Skin epidermis (tissue), 12 donors: ENCODE measurements around the gene ADCY1.

ENCODE experiments used
- H3K27ac ChIP-seq, 21 experiments: fragments of 200-600 bp; sonication (generic) in 11 of 21; one replicate each; pipeline ENCODE4 v1.5.0; 2020; ENCODE audit warnings: mild to moderate bottlenecking in 3 of 21, inconsistent platforms in 2 of 21, moderate library complexity in 2 of 21
- H3K4me3 ChIP-seq, 7 experiments: fragments of 200-600 bp; sonication (generic) in 2 of 7; one replicate each; pipeline ENCODE4 v1.5.0; 2020; ENCODE audit warnings: inconsistent platforms in 2 of 7, mild to moderate bottlenecking in 2 of 7, moderate library complexity in 1 of 7

The ADCY1 gene

DNA sequence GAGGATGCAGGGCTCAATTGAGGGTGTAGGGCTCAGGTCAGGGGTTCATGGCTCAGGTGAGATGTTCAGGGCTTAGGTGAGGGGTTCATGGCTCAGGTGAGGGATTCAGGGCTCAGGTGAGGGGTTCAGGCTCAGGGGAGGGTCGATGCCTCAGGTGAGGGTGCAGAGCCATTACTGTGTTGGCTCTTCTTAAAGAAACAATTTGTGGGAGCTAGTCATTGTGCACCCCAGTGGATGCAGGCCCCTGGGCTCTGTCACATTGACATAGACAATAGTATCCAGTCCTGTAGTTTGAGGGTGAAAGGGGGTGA, 86.7 kb downstream of the ADCY1 start:
- H3K4me3 ChIP-seq: no peak overlapping the region
- H3K27ac ChIP-seq: no peak overlapping the region

DNA sequence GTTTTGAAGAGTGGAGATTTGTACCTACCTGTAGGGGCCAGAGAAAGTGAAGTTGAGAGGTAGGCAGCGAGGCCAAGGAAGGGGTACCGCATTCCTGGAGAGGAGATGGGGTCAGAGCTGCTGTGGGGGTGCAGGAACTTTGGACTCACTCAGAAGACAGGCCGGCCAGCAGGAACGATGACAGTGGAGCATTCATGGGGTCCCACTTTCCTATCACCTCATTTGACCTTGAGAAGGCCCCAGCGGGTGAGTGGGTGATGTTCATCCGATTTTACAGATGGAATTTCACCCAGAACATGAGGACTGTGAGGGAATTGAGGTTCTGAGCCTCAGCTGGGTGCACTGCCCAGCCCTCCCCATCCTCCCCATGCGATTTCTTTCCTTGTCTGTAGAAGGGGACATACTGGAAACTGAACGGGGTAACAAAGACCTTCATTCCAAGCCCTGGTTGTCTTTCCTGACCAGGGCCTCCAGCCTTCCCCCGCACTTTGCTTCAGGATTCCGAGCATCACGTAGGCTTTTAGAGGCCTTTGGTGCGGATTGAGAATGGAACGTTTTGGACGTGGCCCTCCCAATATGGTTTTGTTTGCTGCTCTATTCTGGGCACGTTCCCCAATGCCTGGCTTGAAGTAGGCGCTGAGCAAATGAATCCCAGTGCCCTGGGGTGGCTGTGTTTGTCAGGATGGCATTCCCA, 87.3 kb downstream of the ADCY1 start:
- Histone ChIP-seq H3K27ac (no peak overlapping the region), H3K4me3 (no peak overlapping the region)

DNA sequence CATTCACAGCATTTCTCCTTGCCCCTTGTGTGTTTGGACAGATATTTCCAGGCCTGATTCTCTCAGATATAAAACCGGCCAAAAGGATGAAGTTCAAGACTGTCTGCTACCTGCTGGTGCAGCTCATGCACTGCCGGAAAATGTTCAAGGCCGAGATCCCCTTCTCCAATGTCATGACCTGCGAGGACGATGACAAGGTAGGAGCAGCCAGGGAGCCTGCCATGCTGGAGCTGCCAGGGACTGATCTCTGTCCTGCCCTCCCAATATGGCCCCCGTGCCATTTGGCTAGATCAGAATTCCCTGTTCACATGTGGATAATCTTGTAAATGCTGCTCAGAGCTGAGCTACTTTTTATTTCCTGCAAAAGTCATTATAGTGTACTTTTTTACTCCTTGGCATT, 87.8 kb downstream of the ADCY1 start:
- no peak overlapping the region for H3K27ac ChIP-seq
- H3K4me3 ChIP-seq: no peak overlapping the region

DNA sequence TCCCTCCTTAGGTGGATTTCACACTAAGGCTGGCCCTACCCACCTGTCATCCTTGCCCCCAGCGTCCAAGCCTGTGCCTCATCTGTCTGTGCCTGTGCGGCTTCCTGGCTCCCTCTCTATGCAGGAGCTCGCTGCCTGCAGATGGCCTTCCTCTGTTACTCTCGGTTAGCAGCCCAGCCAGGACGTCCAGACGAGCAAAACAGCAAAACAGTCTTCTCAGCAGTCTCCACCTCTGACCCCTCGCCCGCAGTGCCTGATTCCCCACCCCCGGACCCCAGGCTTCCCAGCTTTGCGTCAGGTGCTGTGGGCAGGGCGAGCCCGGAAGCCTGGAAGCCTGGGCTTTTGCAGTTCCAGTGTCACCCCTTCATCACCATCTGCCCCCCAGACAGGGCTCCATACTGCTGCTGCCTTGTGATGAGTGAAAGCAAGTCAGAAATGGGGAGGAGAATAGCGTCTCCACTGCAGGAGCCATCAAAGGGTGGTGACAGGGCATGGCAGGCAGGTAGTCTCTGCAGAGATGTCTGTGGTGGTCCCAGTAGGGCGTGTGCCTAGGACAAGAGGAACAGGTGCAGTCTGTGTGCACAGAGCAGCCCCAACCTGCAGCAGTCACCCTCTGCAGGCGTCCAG, 88.5 kb downstream of the ADCY1 start:
- Histone ChIP-seq H3K27ac (no peak overlapping the region), H3K4me3 (no peak overlapping the region)

DNA sequence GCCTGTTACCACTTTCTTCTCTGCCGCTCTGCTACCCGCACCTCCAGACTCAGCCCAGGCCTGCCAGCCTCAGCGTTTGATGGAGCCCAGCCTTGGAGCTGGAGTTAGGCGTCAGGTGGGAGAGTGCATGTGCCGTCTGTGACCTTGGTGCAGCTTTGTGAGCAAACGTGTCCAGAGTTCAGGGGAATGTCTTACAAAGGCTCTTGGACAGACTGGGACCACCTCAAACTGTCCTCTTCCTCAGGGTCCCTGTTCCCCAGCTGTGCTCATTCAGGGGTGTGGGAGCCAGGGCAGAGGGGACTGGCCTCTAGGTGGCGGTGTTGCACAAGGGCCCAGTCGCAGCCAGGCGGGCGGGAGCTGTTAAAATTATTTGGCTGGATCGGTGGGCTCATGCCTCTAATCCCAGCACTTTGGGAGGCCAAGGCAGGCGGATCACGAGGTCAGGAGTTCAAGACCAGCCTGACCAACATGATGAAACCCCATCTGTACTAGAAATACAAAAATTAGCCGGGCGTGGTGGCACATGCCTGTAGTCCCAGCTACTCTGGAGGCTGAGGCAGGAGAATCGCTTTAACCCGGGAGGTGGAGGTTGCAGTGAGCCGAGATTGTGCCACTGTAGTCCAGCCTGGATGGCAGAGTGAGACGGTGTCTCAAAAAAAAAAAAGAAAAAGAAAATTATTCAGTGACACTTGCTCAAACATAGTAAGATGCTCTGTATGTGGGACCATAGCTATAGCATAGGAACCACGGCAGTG, 89.2 kb downstream of the ADCY1 start:
- Histone ChIP-seq H3K4me3 (no peak overlapping the region), H3K27ac (no peak overlapping the region)

DNA sequence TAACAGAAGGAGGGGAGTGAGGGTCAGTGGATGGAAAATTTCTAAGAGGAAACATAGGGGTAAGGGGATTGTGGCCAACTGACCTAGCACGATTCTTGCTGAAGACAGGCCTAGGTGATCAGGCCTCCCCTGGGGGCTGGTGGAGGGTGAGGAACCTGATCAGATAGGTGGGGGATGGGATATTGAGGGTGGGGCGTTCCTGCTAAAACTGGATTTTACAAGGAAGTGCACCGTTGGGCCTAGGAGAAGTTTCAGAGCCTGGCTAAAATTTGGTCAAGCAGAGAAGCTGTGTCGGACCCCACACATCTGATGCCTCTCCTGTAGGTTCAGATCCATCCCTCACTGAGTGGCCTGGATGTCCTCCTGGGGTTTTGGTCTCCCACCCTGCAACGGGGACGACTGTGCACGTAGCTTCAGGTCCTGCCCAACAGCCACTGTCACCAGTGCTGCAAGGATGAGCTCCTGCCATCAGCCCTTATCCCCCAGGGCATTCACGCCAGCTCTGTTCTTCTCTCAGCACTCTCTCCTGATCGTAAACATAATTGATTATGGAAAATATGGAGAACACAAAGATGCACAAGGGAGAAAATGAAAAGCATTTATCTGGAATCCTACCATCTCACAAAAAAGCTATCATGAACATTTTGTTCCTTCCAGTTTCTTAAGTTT, 89.9 kb downstream of the ADCY1 start:
- Histone ChIP-seq H3K4me3 (no peak overlapping the region), H3K27ac (no peak overlapping the region)

DNA sequence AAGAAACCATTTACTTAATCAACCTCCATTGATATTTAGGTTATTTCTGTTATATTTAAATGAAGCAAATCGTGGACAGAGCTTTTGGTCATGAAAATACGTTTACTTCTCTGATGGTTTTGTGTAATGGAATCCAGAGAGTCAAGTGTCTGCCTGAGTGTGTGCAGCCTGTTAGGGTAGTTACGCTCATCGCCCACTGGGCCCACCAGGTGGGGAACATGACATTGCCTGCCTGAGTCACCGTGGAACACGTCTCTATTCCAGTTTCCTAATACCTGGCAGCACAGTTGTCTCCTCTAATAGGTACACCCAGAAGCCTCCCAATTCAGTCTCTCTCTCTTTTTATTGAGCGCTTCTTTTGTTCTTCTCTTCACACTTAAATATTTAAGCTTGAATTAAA, 91.0 kb downstream of the ADCY1 start:
- H3K4me3 ChIP-seq: no peak overlapping the region
- H3K27ac ChIP-seq: no peak overlapping the region

DNA sequence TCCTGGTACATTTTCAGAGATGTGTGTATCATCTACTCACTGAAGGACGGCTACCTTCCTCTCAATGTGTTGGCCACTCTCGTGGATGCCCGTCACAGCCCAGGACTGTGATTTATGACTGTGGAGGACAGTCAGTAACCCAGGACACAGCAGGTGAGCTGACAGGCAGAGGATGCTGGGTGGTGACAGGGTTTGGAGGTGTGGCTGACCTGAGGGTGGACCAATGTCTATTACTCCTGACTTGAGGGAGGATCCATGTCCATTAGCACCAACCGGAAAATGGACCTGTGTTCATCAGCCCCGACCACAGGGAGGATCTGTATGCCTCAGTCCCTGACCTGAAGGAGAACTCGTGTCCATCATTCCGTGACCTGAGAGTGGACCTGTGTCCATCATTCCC, 96.1 kb downstream of the ADCY1 start:
- no peak overlapping the region for H3K27ac ChIP-seq

DNA sequence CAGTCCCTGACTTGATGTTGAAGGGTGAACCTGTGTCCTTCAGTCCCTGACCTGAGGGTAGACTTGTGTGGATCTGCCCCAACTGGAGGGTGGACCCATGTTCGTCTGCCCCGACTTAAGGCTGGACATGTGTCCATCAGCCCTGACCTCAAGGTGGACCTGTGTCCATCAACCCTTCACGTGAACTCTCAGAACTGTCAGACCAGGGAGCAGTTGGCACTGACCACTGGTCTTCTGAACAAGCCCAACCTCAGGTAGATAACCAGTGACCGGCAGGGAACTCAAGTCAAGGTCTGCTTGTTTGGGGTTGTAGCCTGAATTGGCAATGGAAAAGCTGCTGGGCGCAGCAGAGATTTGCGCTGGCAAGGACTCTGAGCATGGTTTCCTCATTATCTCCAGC, 96.5 kb downstream of the ADCY1 start:
- no peak overlapping the region for H3K27ac ChIP-seq
- no peak overlapping the region for H3K4me3 ChIP-seq

More for the DNA sequence above, 96.1 kb downstream of the ADCY1 start:
- H3K4me3 ChIP-seq: no peak overlapping the region

DNA sequence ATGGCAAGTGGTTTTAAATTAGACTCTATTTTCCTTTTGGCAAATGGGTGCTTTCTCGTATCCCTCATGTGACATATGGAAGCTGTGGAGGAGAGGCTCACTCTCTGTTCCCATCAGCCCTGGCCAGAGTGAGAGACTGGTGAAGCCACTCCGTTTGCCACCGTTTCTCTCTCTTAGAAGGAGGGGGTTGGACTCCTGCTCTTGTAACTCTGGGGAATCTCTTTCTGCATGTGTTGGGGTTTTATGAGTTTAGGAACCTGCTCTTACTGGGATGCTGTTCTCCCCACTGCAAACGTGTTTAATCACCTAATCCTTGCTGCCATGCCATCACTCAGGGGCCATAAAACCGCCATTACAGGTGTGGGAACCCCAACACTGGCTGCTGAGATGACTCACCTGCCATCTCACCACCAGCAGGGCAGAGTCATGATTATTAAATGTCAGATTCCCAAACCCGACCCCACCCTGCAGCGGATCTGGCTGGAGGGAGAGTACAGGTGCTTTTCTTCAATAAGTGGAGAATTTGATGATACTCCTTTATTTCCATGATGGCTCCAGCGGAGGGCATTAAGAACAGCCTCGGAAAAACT, 103.2 kb downstream of the ADCY1 start:
- Histone ChIP-seq H3K4me3 (no peak overlapping the region), H3K27ac (no peak overlapping the region)

DNA sequence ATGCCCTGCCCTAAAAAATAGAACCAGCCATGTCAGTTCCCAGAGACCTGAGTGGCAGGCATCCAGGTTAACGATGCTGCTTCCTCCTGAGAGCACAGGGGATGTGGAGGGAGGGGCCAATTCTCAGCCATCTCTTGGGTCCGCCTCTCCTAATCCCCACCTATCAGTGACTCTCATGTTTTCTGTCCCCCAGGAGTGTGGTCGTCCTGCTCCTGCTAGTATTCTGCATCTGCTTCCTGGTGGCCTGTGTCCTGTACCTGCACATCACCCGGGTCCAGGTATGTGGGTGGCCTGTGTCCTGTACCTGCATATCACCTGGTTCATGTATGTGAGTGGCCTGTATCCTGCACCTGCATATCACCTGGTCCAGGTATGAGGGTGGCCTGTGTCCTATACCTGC, 105.3 kb downstream of the ADCY1 start:
- no peak overlapping the region for H3K4me3 ChIP-seq
- no peak overlapping the region for H3K27ac ChIP-seq

DNA sequence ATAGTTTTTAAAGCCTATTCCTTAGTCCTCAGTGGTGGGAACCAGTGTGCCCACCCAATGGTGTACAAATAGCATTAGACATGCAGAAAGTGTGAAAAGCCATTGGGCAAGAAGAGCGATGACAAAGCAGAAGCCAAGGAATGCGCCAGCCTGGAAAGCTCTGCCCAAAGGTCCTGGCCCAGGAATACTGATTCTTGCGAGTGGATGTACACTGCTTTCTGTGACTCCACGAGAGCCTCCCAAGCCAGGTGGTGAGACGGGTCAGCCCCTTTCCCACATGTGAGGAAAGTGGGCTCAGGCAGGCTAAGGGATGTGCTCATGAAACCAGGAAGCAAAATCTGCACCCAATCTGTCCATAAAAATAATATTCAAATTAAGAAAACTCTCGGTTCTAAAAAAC, 106.6 kb downstream of the ADCY1 start:
- H3K4me3 ChIP-seq: no peak overlapping the region
- no peak overlapping the region for H3K27ac ChIP-seq

DNA sequence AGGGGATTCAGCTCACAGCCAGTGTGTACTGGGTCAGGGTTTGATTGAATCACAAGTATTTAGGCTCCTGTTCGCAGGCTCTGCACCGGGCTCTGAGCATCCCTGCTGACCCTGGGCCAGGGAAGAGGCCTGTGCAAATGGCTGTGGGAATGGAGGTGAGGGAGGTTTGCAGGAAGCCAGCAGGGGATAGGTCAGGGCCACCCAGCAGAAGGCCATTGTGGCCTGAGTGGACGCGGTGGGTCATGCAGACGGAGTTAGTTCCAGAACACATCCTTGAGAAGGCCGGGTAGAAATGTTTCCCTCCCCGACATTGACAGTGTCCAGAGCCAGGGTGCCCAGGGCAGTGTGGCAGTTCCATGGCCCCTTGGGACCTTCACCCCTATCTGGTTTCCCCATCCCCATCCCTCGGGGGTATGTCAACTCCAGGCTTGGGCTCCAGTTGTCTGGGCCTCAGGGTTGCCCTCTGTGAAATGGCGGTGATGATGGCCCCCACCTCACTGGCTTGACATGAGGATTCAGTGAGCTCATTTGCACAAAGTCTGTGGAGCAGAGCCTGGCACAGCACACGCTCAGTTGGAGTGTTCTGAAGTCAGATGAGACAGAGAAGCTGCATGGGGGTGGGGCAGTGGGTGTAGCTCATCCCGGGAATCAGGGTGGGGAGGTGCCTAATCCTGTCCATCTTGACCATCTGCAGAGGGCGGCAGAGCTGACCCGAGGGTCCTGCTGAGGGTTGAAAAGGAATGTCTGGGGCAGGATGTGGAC, 107.6 kb downstream of the ADCY1 start:
- Histone ChIP-seq H3K4me3 (no peak overlapping the region), H3K27ac (no peak overlapping the region)

DNA sequence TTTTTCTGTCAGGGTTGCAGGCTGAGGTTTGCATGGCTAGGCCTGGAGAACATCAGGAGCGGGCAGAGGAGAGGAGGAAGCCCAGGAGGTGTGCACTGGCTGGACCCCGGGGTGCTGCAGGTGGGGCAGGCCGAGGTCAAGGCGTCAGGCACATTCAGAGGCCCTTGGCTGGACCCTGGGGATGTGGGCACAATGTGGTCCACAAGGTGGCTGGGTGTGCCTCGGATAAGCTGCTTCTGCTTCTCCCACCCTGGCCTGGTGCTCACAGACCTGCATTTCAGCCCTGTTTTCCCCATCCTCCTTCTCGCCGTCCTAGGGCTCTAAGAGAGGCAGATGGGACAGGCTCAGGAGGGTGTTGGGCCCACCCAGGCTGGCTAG, 108.2 kb downstream of the ADCY1 start:
- Histone ChIP-seq H3K27ac (no peak overlapping the region), H3K4me3 (no peak overlapping the region)

DNA sequence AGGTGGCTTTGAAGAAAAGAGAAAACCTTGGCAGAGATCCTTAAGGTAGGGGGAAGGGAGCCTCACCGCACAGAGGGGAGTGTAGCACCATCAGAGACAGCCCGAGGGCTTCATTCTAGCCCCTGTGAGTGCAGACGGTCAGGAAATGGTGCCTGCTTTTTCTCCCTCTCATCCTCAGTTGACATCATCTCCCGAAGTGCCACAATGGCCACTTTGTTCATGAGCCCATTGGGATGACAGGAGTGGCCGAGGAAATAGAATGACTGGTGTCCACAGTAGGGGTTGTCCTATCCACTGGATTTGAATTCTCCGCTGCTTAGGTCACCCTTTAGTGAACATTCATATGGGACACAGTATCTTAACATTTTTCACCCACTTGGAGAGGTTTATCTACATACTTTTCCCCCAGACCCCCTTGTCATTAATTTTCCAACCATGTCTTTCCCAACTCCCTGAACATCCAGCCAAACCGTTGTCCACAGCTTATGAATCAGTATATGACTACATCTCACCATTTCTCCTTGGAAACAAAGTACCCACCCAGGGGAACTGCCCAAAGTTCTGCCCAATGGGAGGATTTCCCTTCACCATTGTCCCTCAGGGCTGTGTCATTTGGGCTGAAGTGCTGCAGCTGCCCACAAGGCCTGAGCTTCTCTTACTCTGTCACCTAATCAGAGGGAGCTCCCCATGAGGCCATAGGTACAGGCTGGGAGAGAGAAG, 108.8 kb downstream of the ADCY1 start:
- Histone ChIP-seq H3K27ac (no peak overlapping the region), H3K4me3 (no peak overlapping the region)

DNA sequence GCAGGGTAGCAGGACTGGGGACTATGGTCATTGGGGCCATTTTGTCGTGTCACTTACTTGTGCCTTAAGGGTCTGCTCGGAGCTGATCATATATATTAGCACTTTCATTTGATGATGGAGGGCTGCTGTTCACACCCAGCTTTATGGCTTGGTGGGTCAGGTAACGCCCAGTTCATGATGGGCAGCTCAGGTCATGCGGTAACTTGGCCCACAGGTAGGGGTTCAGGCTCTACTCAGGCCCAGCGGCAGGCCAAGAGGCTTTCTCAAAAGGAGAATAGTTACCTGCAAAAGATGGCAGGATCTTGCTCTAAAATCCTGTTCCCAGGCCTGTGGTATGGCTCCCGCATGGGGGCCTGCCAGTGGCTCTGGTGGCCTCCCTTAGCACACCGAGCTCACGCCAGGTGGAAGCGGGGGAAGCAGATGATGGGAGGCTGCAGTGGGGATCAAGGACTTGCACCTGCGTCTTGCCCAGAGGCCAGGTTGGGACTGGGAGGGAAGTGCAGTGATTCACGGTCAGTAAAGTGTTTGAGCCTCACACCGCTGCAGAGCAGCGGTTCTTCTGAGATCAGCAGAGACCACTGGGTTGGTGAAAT, 109.5 kb downstream of the ADCY1 start:
- Histone ChIP-seq H3K4me3 (no peak overlapping the region), H3K27ac (no peak overlapping the region)

DNA sequence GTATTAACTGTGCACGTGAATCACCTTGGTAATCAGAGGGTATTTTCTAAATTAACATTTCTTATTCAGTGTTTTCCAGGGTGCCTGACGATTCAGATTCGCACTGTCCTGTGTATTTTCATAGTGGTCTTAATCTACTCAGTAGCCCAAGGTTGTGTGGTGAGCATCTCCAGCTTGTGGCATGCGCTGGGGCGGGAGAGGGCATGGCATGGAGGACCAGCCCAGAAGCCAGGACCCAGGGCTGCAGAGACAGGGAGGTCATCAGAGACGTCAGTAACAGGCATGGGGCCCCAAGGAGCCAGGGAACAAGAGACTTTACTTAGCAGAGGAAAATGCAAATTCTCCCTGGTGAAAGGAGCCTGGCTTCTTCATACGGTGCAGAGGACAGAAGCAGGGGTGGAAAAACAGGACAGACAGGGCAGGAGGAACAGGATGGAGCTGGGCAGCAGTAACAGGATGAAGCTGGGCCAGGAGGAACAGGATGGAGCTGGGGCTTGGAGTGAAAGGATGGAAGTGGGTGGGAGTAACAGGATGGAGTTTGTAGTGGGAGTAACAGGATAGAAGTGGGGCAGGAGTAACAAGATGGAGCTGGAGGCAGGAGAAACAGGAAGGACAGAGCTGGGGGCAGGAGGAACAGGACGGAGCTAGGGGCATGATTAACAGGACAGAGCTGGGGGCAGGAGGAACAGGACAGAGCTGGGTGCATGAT, 110.9 kb downstream of the ADCY1 start:
- Histone ChIP-seq H3K27ac (peak overlapping the region in 2 of 21 experiments; percentile 29 to 55), H3K4me3 (no peak overlapping the region)

DNA sequence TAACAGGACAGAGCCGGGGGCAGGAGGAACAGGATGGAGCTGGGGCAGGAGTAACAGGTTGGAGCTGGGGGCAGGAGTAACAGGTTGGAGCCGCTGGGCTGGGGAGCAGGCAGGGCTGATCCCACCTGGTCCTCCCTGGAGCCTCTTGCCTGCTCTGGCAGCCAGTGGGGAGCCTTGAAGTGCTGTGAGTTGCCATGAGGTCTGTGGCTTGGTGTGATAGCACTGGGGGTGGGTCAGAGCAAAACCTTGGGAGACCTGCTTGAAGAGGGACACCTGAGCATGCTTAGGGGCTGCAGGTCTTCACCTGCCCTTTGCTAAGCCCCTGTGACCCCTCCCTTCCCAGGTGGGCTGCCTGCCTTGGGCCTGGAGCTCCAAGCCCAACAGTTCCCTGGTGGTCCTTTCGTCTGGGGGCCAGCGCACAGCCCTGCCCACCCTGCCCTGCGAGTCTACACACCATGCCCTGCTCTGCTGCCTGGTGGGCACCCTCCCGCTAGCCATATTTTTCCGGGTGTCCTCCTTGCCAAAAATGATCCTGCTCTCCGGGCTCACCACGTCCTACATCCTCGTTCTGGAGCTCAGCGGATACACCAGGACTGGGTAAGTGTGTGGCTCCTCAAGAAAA, 111.6 kb downstream of the ADCY1 start:
- peak overlapping the region in 2 of 21 experiments; percentile 29 to 55 for H3K27ac ChIP-seq

More for the DNA sequence above, 111.6 kb downstream of the ADCY1 start:
- no peak overlapping the region for H3K4me3 ChIP-seq
